HG02885 (cell line): ENCODE results near the gene PRSS1.

ENCODE experiments used
- ATAC-seq: cut with Tn5 transposase; IDR thresholded peaks from one replicate; pipeline ENCODE4 v1.9.1; 2021; ENCODE audit warnings: mild to moderate bottlenecking; ENCODE audit not compliant: unreplicated experiment, poor library complexity

Gene PRSS1

DNA sequence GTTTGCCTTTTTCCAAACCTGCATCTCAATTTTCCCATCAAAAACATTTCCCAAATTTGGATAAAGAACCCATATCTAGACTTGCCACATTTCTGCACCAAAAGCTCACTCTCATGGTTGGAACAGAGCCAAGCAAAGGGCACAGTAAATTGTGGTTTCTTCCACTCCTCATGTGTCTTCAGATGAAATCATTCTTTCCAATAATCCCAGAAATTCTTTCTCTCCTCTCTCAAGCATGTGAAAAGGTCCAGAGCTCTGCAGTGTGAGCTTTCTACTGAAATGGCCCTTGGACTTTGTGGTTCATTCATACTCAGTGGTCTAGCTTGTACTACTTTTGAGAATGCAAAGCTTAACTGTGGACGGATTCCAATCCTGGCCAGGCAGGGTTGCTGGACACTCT is 41.3 kb downstream of the PRSS1 start:
- no peak for ATAC-seq

DNA sequence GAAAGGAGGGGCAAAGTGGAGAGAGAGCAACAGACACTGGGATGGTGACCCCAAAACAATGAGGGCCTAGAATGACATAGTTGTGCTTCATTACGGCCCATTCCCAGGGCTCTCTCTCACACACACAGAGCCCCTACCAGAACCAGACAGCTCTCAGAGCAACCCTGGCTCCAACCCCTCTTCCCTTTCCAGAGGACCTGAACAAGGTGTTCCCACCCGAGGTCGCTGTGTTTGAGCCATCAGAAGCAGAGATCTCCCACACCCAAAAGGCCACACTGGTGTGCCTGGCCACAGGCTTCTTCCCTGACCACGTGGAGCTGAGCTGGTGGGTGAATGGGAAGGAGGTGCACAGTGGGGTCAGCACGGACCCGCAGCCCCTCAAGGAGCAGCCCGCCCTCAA is 42.2 kb downstream of the PRSS1 start:
- ATAC-seq, result no peak

DNA sequence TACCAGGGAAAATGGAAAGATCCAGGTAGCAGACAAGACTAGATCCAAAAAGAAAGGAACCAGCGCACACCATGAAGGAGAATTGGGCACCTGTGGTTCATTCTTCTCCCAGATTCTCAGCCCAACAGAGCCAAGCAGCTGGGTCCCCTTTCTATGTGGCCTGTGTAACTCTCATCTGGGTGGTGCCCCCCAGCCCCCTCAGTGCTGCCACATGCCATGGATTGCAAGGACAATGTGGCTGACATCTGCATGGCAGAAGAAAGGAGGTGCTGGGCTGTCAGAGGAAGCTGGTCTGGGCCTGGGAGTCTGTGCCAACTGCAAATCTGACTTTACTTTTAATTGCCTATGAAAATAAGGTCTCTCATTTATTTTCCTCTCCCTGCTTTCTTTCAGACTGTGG is 42.9 kb downstream of the PRSS1 start:
- ATAC-seq, result no peak

DNA sequence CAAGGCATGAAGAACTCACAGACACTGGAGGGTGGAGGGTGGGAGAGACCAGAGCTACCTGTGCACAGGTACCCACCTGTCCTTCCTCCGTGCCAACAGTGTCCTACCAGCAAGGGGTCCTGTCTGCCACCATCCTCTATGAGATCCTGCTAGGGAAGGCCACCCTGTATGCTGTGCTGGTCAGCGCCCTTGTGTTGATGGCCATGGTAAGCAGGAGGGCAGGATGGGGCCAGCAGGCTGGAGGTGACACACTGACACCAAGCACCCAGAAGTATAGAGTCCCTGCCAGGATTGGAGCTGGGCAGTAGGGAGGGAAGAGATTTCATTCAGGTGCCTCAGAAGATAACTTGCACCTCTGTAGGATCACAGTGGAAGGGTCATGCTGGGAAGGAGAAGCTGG is 43.3 kb downstream of the PRSS1 start:
- no peak for ATAC-seq

DNA sequence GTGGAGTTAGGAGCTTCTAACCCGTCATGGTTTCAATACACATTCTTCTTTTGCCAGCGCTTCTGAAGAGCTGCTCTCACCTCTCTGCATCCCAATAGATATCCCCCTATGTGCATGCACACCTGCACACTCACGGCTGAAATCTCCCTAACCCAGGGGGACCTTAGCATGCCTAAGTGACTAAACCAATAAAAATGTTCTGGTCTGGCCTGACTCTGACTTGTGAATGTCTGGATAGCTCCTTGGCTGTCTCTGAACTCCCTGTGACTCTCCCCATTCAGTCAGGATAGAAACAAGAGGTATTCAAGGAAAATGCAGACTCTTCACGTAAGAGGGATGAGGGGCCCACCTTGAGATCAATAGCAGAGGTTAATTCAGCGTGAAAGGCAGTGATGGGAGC is 43.9 kb downstream of the PRSS1 start:
- ATAC-seq, result no peak

DNA sequence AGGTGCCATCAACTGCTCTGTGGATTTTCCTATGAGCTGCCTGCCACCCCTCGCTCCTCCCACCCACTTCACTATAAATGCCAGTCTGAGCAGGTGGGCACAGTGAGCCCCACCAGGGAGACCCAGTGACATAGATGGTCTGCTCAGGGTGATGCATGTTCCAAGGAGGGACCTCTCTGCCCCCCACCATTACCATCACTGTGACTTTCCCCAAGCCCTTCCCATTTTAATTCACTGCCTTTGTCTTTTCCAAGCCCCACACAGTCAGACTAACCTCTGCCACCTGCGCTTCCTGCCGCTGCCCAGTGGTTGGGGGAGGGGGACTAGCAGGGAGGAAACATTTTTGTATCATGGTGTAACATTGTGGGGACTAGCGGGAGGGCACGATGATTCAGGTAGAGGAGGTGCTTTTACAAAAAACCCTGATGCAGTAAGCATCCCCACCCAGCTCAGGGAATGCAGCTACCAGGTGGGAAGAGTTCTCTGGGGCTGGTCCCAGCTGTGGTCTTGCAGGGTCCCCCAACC is 46.1 kb downstream of the PRSS1 start:
- ATAC-seq, result no peak

DNA sequence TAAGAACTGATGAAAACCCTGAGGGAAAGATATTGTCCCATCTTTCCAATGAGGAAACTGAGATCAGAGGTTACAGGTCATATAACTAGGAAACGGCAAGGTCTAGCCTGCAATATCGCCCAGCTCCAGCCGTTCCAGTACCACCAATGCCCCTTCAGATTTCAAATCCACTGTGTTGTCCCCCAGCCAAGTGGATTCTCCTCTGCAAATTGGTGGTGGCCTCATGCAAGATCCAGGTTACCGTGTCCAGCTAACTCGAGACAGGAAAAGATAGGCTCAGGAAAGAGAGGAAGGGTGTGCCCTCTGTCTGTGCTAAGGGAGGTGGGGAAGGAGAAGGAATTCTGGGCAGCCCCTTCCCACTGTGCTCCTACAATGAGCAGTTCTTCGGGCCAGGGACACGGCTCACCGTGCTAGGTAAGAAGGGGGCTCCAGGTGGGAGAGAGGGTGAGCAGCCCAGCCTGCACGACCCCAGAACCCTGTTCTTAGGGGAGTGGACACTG is 46.8 kb downstream of the PRSS1 start:
- ATAC-seq, result no peak

DNA sequence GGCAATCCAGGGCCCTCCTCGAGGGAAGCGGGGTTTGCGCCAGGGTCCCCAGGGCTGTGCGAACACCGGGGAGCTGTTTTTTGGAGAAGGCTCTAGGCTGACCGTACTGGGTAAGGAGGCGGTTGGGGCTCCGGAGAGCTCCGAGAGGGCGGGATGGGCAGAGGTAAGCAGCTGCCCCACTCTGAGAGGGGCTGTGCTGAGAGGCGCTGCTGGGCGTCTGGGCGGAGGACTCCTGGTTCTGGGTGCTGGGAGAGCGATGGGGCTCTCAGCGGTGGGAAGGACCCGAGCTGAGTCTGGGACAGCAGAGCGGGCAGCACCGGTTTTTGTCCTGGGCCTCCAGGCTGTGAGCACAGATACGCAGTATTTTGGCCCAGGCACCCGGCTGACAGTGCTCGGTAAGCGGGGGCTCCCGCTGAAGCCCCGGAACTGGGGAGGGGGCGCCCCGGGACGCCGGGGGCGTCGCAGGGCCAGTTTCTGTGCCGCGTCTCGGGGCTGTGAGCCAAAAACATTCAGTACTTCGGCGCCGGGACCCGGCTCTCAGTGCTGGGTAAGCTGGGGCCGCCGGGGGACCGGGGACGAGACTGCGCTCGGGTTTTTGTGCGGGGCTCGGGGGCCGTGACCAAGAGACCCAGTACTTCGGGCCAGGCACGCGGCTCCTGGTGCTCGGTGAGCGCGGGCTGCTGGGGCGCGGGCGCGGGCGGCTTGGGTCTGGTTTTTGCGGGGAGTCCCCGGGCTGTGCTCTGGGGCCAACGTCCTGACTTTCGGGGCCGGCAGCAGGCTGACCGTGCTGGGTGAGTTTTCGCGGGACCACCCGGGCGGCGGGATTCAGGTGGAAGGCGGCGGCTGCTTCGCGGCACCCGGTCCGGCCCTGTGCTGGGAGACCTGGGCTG is 47.5 kb downstream of the PRSS1 start:
- peak; percentile 43 for ATAC-seq

DNA sequence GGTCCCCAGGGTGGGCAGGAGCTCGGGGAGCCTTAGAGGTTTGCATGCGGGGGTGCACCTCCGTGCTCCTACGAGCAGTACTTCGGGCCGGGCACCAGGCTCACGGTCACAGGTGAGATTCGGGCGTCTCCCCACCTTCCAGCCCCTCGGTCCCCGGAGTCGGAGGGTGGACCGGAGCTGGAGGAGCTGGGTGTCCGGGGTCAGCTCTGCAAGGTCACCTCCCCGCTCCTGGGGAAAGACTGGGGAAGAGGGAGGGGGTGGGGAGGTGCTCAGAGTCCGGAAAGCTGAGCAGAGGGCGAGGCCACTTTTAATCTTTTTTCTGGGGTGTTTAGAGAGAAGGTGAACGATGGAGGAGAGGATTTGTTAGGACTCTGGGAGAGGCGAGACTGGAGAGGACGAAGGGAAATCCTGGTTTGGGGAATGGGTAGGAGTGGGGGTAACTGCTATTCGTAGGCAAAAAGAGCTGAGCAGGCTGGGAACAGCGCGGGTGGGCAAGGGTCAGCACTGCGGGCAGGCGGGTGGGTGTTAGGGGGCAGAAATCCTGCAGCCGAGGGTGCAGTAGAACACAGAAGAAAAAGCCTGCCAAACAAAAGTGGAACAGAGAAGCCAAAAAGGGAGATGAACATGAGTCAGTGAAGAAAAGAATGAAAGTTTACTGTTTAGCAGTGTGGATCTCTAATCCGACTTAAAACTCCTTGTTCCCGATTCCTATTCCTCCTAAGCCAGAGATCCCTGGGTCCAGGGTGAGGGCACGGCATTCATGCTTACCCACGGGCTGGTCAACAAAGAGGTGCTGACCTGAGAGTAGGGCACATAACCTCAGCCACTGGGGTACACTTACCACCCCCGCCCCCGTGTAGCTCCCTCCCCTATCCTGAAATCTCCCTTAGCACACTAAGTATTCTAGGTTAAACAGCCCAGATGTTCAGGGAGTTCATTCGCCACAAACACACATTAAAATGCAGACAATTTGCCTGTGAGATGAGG is 48.4 kb downstream of the PRSS1 start:
- peak; percentile 33 for ATAC-seq

DNA sequence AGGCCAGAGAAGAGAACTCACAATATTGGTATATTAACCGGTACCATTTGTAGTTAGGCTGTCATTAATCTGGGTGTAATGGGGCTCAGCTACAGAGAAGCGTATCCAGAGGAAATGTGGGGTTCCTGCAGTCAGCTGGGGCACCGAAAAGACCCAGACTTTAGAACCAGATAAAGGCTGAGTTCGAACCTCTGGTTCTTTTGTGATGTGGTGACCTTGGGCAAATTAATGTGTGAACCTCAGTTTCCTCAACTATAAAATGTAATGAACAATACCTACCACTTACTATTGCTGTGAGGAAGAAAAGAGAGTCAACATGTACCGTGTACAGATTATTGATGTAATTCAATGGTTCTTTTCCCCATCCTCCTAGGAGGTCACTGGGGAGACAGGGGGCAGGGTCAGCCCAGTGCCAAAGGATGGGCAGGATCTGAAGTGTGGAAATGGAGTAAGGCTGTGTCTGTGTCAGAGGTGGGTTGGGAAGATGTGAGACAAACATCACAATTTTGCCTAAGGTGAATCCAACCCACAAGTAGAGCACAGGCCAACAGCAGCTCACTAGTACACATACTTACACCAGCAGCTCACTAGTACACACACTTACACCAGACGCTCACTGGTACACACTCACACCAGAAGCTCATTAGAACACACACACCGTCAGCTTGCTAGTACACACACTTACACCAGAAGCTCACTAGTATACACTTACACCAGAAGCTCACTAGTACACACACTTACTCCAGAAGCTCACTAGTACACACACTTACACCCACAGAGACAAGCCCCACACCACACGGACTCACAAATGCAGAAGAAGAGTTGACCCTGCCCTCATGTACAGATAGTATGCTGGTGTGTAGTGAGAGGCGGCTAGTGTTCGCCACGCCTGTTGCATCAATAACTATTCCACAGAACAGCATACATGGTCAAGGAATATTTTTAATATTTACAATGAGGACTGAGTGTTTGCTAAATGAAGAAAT is 49.5 kb downstream of the PRSS1 start:
- no peak for ATAC-seq

DNA sequence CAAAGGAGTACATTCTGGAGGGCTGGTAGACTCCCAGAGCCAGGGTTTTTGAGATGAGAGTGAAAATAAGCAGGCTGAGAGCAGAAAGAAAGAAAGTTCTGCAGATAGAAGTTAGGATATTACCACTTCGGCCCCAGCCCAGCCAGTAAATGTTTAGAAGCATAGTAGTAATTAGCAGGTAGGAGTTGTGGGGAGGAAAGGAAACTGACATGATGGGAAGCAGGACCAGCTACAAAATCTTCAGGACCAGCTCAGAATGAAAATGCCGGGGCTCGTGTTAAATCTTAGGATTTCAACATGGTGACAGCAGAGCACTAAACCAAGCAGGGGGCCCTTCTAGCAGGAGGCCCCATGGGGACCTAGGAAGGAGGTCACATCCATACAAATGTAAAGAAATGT is 50.2 kb downstream of the PRSS1 start:
- no peak for ATAC-seq

DNA sequence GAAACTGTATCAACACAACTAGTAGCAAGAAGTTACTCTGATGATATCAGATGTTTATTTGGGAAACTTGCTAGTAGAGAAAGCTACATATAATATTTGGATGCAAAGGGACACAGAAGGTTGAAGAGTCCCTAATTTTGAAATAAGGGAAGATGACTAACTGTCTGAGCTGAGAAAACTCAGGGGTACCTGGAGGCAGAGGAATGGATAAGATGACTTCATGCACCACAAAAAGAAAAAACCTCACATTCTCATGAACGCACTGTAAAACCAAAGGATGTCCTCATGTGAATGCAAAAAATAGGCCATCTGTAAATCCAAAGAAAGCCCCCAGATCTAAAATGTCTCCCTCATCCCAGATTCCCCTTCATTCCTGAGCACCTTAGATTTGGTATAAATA is 50.8 kb downstream of the PRSS1 start:
- ATAC-seq, result no peak

DNA sequence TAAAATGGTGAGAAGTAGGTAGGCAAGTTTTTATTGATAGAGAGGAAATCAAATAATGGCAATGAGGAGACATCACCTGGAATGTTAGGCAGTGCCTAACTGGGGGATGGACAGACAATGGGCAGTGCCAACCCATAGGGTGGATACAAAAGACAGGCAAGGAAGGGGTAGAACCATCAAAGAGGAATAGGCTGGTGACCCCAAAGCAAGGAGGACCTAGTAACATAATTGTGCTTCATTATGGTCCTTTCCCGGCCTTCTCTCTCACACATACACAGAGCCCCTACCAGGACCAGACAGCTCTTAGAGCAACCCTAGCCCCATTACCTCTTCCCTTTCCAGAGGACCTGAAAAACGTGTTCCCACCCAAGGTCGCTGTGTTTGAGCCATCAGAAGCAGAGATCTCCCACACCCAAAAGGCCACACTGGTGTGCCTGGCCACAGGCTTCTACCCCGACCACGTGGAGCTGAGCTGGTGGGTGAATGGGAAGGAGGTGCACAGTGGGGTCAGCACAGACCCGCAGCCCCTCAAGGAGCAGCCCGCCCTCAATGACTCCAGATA is 51.5 kb downstream of the PRSS1 start:
- no peak for ATAC-seq

DNA sequence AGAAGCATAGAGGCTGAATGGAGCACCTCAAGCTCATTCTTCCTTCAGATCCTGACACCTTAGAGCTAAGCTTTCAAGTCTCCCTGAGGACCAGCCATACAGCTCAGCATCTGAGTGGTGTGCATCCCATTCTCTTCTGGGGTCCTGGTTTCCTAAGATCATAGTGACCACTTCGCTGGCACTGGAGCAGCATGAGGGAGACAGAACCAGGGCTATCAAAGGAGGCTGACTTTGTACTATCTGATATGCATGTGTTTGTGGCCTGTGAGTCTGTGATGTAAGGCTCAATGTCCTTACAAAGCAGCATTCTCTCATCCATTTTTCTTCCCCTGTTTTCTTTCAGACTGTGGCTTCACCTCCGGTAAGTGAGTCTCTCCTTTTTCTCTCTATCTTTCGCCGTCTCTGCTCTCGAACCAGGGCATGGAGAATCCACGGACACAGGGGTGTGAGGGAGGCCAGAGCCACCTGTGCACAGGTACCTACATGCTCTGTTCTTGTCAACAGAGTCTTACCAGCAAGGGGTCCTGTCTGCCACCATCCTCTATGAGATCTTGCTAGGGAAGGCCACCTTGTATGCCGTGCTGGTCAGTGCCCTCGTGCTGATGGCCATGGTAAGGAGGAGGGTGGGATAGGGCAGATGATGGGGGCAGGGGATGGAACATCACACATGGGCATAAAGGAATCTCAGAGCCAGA is 52.5 kb downstream of the PRSS1 start:
- no peak for ATAC-seq

DNA sequence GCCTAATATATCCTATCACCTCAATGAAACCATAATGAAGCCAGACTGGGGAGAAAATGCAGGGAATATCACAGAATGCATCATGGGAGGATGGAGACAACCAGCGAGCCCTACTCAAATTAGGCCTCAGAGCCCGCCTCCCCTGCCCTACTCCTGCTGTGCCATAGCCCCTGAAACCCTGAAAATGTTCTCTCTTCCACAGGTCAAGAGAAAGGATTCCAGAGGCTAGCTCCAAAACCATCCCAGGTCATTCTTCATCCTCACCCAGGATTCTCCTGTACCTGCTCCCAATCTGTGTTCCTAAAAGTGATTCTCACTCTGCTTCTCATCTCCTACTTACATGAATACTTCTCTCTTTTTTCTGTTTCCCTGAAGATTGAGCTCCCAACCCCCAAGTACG is 53.0 kb downstream of the PRSS1 start:
- ATAC-seq, result no peak
